HG02870 (cell line): Measurements from ENCODE around the gene SORL1-AS1.

ENCODE experiments used
- ATAC-seq: cut with Tn5 transposase; IDR thresholded peaks from one replicate; pipeline ENCODE4 v1.9.1; 2021; ENCODE audit warnings: mild to moderate bottlenecking, moderate library complexity; ENCODE audit not compliant: unreplicated experiment

The SORL1-AS1 gene

DNA sequence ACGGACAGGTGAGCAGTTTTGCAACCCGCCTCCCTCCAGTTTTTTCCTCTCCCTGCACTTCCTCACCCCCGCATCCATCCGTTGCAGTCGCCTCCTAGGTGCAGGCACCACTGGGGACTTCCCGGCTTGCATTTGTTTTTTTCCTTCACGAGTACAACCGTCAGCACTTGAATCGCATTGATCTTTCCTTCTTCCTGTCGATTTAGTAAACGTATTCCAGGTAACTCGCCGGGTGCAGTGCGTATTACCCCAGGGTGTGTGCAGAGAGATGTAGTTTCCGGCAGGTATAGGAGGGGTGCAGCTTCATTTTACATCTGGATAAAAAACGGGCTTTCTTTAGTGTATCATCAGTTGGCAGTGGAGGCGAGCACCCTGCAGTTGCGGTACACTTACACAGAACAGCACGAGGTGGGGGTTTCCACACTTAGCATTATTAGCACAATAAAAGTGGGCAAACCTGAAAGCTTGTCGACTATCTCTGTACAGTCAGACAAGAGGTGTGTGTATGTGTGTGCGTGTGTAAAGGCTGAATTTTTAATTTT lies at the start of gene SORL1-AS1:
Gene SORL1-AS1 (minus strand): TSS at position 359 of the 542 bp plus-strand sequence.
- ATAC-seq: peak; percentile 30

DNA sequence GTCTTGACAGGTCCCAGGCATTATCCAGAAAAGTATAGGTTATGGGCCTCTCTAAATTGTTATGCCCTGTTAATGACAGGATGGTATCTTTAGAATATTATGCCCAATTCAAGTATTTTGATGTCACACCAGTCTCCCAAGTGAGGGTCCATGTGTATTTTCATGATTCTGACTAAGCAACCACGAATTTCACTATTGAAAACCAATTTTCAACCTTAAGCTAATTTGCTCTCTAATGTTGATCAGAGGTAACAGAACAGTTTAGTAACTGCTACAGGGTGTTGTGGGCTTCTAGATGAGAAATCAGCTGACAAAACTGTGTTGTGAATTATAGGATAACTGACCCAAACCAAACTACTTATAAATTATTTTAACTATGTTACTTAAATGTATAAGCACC lies 48.0 kb upstream of the SORL1-AS1 start:
- no peak for ATAC-seq

DNA sequence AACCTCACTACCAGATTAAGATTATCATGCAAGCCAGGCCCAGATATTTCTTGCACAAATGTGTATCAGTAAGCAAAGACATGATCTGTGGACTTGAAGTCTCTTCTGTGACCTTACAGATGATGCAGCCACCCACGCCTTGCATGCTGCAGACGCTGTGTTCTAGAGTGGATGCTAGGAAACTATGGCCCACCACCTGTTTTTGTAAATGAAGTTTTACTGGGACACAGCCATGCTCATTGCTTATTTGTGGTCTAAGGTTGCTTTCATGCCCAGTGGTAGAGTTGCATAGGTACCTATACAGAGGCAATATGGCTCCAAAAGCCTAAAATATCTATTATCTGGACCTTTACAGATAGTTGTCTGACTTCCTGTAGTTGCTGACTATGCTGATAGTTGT lies 47.5 kb upstream of the SORL1-AS1 start:
- no peak for ATAC-seq

DNA sequence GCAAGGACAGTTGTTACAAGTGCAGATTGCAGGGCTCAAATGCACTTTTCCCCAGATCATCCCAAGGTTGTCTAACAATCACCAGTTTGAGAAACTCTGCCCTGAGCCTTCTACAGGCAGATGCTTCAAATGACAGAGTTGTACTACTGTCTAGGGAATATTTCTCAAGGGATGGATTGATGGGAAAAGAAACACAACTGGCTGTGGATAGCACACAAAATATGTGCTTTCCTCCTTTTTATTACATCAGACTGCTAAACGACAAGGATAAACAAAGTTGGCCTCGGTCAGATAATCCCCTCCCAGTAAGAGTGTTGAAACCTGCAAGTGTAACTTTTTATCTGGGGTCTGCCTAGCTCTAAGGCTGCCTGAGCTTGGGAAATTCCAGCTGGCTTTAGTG lies 46.6 kb upstream of the SORL1-AS1 start:
- ATAC-seq: no peak

DNA sequence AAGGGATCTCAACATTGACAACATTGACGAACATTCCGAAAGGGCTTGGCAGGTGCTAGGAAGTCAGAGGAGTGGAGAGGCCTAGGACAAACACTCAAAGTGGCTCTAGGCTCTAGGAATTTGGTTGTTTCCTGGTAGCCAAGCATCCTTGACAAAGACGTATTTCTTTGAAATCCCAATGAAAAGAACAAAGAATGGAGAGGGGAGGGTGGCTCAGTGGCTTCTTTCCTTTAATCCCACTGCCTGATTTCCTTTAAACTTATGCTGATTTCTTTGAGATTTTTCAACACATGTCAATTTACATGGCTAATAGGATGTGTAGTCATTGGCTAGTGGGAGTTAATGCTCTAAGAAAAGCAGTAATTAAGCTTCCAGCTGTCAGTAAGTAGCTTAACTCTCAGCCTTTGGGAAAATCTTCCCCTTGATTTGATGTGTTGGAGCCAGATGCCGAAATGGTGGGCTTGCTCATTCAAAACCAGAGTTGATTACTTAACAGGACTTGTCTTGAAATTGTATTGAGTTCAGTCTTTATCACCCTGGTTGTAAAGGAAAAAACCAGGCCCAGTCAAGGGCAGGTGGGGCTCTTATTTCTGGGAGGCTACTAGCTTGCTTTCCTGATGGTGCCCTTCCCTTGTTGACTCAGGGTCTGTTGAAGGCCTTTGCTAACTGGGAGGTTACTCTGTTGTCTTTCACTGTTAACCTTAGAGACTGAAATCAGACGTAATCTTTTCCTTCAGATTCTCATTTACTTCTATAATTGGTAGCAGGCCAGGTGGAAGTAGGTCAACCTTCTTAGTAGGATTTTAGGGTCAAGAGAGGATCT lies 44.6 kb upstream of the SORL1-AS1 start:
- no peak for ATAC-seq

DNA sequence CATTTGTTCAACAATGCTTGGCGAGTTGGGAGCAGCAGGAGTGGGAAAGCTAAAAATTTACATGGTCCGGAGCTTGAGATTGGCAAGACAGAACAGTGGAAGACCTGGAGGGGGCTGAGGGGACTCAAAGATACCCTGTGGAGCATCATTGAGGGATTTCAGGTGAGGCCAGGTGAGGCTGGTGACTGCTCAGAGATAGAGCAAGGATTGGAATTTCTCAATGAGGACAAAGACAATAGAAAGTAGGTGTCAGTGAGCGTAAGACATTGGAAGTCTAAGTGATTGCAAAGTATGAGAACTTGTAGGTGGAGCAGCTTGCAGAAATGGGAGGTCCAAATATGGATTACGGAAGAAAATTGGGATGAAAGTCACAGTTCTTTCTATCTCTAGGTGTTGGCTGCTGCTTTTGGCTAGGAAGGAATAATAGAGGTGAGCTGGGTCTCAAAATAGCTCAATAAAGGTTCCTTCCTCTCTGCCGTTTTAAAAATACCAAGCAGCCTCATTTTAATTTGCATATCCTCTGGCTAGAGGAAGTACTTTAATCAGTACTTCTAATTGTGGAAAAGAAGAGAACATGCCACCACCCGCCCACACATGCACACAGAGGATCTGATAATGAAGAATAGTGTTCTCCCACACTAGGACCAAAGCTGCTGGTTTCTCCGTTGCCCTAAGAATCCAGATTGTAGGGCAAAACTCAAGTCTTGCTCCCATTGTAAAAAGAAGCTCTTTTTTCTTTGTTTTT lies 41.8 kb upstream of the SORL1-AS1 start:
- peak; percentile 77 for ATAC-seq

DNA sequence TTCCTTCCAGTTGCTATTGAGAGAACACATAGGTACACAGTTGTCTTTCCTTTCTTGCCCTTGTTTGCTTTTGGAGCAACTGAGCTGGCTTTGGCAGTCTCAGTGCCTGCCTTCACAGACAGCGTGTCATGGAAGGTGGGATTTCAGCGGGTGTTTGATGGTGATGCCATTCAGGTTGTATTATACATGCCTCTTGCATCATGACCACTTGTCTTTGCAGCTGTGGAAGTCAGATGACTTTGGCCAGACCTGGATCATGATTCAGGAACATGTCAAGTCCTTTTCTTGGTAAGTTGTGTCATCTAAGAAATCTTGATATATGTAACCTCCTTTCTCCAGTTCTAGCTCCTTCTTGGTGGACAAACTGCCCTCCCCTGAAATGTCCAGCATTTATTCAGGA lies 37.1 kb upstream of the SORL1-AS1 start:
- no peak for ATAC-seq

DNA sequence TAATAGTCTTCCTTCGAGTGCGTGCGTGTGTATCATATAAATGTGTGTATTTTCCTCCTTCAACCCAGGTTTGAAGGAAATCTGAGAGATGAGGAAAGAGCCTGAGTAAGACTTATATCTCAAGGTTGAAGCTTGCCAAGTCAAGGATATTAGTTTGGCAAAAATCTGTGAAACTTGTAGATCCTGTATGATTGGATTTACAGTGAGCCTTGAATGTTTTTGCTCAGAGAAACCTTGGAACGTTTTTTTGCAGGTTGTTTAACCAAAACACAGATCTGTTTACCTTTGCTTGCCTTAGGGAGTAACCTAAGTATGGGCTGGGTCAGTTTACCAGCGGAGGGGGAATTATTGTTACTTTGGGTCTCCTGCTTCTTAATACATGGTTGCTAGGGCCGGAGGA lies 35.9 kb upstream of the SORL1-AS1 start:
- ATAC-seq: no peak

DNA sequence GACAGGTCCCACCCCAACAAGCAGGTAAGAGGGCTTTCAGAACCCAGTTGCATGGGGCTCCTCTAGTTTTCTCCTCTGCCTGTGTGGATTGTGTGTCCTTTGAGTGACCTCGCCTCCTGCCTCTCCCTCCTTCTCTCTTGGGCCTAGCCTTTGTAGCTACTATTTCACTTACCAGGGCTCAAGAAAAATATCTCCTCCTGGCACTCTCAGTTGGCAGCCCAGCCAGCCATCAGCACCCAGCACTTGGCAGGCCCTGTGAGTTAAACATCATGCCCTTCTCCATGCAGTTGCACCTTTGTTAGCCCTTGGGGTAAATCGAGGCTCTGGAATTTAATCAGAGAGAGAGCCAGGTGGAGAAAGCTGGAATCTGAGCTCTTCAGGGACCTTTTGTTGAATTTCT lies 35.4 kb upstream of the SORL1-AS1 start:
- ATAC-seq: no peak

DNA sequence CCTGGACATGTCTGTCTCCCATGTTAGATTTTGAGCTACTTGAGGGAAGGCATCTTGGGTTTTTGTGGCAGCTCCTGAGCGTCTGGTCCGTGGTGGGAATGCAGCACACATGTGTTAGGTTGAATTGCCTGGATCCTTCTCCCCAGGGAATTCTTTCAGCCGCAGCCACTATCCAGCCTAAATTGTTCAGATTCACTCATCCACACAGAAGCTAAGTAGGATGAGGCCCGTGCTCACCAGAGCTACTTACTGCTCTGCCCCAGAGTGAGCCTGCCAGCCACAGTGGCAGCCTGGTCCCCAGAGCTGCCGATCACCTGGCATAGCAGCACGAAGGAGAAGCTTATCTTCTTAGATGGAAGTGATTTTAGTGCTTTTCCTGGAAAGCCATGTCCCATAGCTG lies 34.4 kb upstream of the SORL1-AS1 start:
- ATAC-seq: no peak

DNA sequence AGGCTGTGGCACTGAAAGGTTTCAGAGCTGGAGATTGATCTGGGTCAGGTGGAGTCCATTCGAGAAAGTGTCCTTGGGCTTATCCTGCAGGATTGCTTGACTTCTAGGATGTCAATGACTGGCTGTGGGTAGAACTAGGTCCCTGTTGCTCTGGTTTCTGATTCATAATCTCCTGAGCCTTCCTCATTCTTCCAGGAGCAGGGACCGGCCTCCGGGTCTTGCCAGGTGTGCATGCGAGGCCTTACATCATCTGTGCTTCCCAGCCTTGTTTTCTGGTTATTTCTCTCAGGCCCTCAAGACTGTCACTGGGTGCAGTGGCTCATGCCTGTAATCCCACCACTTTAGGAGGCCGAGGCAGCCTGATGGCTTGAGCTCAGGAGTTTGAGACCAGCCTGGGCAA lies 33.3 kb upstream of the SORL1-AS1 start:
- no peak for ATAC-seq

DNA sequence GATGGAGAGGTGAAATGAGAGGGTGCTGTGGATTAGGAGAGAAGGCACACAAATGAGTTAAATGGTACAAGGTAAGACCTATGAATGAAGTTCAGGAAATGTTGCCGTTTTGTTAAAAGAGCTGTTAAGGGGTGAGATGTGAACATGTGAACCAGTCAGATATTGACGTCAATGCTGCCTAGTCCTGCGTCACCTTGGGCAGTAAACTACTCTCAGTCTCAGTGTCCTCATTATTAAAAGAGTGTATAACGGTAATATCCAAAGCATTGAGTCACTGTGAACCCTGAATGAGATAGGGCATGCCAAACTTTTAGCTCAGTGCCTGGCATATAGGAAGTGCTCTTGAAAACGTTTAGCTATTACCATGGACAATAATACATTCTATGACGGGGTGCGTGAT lies 32.4 kb upstream of the SORL1-AS1 start:
- ATAC-seq: no peak

DNA sequence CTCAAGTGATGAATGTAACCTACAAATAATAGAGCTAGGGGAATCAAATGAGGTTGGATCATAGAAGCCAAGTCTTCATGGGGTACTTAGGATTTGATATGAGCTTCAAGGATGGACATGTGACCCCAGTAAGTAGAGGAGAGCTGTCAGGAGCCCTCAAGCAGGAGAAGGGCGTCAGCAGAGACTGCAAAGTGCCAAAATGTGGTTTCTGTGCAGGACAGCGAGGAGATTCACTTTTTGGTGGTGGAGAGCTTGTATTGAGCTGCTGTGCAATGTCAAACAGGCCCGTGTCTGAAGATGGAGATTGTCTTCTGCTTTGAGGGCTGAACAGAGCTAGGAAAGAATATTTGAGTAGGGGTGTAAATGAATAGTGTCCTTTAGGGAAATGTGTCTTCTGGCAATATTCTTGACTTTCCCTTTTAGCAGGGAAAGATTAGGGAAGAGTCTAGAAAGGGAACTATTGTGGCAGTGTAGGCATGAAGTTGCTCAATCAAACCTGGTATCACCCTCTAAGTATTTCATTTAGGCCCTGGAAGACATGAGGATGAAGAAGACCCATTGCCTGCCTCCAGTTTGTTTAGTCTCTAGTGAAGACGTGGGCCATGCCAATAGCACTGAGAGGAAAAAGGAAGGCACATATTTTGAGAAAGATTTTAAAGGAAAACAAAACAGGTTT lies 31.2 kb upstream of the SORL1-AS1 start:
- no peak for ATAC-seq

DNA sequence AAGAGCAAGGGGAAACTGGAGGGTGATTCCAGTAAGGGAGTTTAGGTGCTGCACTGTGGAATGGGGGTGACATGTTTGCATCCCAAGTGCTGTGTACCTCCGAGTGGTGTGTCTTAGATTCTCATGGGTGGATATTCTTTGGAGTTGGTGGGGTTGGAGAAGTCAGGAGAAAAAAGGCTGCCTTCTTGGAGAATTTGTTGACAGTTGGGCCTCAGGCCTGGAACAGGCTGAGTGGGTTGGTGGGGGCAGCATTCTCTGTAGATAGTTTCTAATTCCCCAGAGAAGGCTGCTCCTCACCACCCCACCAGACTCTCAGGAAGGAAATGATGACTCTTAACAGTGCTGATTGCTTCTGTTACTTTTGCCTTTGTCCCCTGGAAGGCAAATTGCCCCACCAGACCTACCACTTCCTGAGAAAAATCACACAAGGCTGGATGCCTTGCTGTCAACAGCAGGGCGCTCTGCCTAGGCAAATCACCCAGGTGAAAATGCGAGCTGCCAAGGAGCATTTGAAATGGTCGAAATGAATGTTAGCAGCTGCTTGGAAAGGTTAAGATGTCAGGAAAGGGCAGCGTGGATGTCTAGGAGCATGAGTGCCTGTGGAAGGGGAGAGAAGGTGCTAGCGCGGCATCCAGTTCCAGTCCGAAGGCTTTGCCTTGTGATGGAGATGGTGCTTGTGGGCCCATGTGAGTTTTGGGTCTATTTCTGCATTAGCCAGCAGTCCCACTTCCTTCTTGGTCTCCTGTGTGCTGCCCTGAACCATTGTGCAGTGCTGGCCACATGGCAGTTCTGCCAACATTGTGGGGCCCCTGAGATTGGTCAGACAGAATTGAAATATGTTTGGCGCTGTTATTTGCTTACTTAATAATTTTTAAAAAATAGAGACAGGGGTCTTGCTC lies 29.7 kb upstream of the SORL1-AS1 start:
- peak; percentile 65 for ATAC-seq

DNA sequence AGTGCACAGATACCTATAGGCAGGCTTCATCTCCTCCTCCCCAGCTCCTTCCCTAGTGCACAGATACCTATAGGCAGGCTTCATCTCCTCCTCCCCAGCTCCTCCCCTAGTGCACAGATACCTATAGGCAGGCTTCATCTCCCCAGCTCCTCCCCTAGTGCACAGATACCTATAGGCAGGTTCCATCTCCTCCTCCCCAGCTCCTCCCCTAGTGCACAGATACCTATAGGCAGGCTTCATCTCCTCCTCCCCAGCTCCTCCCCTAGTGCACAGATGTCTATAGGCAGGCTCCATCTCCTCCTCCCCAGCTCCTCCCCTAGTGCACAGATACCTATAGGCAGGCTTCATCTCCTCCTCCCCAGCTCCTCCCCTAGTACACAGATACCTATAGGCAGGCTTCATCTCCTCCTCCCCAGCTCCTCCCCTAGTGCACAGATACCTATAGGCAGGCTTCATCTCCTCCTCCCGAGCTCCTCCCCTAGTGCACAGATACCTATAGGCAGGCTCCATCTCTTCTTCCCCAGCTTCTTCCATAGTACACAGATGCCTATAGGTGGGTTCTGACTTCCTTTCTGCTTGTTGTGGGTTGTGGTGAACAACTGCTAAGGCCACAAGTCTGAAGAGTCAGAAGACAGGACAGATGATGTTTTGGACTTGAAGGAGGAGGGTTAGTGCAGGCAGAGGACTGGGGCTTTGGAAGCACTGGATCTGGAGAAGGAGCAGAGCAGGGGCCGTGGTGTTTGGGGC lies 28.9 kb upstream of the SORL1-AS1 start:
- ATAC-seq: peak; percentile 39

DNA sequence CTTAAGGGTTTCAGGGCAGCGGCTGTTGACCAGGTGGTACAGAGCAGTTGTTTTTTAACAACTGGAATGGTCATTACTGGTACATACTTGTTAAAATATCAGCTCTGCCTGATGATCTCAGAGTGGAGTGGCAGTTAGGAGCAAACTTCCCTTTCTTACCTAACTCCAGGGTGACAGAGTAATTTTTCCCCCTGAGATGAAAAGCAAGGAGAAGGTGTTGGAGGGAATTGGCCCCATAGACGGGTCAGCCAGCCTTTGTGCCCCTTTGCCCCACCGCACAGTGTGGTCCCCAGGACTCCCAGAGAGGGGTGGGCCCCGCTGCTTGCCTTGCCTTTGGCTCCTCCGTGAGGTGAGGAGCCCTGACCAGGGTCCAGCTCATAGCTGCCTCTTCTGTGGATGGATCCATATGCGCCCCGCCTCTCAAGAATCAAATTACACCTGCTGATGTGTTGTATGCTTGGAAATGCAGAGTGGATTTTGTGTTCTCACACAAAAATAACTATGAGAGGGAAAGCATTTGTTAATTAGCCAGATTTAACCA lies 27.0 kb upstream of the SORL1-AS1 start:
- no peak for ATAC-seq

DNA sequence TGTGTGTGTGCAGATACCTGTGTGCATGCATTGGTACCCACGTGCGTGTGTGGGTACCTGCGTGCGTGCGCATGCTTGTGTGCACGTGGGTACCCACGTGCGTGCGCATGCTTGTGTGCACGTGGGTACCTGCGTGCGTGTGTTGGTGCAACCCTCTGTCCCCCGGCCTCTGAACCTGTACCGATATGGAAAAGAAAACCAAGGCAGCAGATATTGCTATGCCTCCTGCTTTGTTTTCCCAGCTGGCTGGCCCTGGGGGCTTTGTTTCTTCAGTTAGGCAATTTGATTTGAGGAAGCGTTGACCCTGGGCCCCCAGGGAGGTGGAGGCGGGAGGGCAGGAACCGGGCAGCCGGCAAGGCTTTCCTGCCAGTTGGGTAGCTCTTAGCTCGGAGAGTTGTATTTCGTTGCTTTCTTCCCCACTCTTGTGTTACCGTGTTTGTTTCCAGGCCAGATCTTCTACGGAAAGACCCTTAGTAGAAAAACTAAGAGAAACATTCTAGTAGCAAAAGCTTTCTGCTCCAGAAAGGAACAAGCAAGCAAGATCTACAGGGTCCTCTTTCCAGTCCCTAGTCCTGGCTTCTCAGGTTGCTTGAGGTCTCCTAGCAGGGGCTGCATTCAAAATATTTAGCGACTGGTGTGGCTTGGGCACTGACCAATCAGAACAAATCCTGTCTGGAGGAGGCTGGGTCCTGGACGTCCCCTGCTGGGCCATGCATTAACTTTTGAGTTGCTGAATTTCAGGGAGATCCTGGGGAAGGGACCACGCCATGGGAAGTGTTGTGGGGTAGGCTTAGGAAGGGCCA lies 26.3 kb upstream of the SORL1-AS1 start:
- no peak for ATAC-seq

DNA sequence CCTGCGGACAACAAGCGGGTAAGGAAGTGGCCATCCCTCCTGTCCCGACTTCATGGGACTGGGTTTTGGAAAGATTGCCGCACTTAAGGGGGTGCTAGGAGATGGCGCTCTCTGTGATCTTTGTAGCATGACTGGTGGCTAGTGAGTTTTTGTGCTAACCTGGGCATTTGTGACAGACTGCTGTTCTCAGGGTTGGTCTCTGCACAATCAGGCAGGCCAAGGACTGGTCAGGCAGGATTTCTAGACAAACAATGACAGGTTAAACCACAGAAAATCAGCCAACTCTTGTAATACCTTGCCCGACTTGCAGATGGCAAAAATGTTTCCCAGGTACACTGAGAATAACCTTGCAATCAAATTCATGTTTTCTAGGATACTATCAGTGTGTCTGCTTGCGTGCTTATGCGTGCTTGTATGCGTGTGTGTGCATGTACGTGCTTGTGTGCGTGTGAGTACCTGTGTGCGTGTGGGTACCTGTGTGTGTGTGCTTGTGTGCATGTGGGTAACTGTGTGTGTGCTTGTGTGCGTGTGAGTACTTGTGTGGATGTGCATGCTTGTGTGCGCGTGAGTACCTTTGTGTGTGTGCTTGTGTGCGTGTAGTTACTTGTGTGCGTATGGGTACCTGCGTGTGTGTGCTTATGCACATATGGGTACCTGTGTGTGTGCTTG lies 25.6 kb upstream of the SORL1-AS1 start:
- ATAC-seq: no peak
